T-helper 22 cell (primary cell): ENCODE data around the gene HIVEP1.
"Not testable (repeated sequence)": the region's sequence is repeated elsewhere in the genome, so short reads cannot be mapped to it uniquely, and the experiment has no call there.

Source experiments
- DNase-seq: peaks from one replicate; pipeline ENCODE4 v3.0.0-alpha.2; 2020; ENCODE audit warnings: low read depth

Gene HIVEP1

GRCh38 chr6:12119085-12119588 lies 107.0 kb downstream of the HIVEP1 start:
- DNase-seq = peak; percentile 49

GRCh38 chr6:12125396-12125795 lies 113.3 kb downstream of the HIVEP1 start:
- no peak for DNase-seq

DNA sequence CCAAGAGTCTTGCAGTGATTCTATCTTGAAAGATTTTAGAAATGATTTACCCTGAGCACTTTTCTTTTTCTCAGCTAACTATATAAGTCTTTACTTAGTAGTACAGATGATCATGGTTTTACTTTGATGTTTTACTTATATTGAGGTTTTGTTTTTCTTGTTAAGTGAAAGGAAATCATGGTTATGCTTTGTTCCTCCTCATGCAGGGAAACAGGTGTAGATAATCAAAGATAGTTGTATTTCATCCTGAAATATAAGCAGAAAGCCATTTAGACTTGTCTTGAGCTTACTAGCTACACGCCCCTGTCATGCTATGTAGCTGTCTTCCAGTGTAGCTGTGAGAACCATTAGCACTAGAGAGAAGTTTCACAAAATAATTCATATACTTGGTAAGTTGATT lies 113.9 kb downstream of the HIVEP1 start:
- DNase-seq = no peak

DNA sequence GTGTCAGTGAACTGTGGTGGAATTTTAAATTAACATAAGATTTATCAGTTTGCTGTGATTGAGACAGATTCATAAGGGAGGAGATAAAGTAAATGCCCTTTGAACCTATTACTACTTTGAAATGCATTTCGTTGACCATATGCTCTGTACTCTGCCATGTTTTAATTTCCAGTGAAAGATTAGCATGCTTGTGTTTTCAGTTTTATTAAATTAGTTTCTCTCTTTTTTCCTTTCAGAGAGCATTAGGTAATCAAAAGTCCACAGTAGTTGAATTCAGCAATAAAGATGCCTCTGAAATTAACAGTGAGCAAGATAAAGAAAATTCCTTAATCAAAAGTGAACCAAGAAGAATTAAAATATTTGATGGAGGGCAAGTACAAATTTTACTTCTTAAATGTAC lies 117.4 kb downstream of the HIVEP1 start:
- no peak for DNase-seq

DNA sequence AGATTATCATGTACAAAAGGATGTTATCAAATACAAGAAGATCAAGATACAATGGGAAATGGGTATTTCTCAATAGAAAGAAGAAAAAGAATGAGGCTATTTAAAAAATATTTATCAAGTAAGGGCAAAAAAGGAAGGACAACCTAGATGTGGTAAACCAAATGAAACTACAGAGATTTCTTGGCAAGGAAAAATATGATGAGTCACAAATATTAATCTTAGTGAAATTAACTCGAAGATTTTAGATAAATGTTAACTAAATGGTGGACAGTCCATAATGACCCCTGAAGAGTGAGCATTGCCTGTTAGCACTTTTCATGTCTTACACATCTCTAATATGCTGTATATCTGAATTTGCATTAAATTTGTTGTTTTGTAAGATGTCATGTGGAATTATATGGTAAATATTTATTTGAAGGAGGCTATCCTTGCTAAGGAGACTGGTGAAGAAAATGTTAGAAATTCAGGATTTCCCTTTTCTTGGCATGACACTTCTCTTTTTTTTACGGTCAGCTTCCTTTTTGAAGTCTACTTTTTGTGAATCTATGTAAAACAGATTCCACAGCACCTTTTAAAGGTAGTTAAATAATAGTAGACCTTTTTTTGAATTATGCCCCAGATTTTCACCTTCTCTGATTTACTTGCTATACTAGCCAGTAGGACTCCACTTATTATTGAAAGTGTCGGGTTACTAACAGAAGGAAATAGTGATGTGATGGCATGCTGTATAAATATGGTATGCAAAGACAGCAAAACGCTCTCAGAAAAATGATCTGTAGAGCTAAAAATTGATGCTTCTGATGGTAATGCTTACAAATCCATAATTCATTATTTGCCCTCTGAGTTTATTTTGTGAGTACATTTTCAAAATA lies 120.5 kb downstream of the HIVEP1 start:
- no peak for DNase-seq

- DNase-seq = no peak
Observed at GRCh38 chr6:12134581-12134980, 122.5 kb downstream of the HIVEP1 start.

- no peak for DNase-seq
Observed at GRCh38 chr6:12134991-12135390, 122.9 kb downstream of the HIVEP1 start.

- DNase-seq = no peak
Observed at GRCh38 chr6:12136905-12137304, 124.8 kb downstream of the HIVEP1 start.

DNA sequence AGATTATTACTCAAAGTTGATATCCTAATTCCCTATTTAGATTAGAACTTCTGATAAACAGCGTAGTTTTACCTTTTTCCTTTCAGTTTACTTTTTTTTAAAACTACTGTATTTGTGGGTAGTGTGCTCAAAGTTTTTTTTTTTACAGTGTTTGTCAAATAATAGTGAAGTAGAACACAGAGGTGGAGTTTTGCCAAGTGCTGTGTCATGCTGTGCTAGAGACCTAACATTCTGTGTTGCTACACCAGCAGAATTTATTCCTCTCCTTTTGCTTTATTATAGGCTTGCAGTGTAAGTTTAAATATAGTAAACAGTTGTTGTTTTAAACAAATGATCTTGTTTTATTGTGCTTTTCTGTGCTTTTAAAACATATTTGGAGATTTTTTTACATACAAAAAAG lies 125.4 kb downstream of the HIVEP1 start:
- DNase-seq = no peak

- DNase-seq = peak; percentile 26
Observed at GRCh38 chr6:12138381-12138780, 126.3 kb downstream of the HIVEP1 start.

GRCh38 chr6:12138936-12139335 lies 126.8 kb downstream of the HIVEP1 start:
- no peak for DNase-seq

DNA sequence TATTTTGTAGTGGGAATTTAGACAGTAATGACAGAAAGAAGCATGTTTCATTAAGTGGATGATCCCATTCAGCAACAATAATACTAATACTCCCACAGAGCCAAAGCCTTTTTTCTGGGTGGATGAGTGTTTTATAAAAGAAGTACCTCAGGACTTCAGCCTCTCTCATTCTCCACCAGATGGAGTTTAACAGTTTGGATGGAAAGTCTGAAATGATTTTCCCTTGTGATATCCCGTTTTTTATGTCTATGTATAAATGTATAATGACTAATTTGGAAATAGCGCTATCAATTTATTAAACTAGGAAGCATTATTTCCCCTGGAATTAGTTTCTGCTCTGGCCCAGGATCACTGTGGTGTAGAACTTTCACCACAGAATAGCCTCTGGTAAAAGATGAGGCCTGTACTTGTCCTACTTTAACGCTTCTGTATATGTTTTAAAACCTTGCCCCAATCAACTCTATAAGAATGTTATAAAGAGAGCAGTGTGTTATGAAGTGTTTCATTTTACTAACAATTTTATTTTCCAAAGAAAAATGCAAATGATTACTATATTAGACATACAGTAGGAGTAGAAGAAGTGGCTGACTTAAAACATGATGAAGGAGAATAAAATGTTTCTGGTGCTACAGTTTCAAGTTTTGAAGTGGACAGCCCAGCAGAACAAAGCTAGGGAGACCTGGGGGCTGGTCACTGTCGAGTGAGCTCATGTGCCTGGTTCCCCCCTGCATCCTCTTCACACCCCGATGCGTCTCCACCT lies 135.6 kb downstream of the HIVEP1 start:
- DNase-seq = no peak

GRCh38 chr6:12148317-12148801 lies 136.2 kb downstream of the HIVEP1 start:
- no peak for DNase-seq

GRCh38 chr6:12148841-12149240 lies 136.7 kb downstream of the HIVEP1 start:
- no peak for DNase-seq

- no peak for DNase-seq
Observed at GRCh38 chr6:12149944-12150510, 137.9 kb downstream of the HIVEP1 start.

DNA sequence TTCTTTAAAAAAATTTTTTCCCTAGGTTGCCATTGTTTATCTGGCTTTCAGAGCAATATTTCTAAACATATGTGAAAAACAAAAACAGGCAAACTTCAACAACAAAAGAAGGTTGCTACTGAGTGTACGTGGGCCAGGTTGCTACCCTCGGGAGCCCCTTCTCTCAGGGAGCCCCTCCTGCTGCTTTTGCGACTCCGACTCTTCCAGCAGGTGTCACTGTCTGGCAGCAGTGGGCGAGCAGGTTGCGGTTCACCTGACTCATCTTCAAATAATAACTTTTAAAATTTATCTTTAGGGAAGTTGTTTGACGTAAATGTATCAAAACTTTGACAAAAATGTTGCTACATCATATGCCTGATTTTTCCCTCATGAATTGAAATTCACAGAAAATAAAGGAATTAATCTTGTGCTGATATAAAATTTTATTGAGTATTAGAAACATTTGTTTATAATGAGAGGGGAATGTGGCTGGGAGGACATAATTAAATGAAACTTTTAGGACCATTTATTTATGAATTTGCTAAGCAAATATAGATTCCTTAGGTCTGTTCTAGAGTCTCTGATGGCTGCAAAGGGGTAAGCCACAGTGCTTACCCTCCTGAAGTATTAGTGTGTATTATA lies 138.8 kb downstream of the HIVEP1 start:
- peak; percentile 19 for DNase-seq

DNA sequence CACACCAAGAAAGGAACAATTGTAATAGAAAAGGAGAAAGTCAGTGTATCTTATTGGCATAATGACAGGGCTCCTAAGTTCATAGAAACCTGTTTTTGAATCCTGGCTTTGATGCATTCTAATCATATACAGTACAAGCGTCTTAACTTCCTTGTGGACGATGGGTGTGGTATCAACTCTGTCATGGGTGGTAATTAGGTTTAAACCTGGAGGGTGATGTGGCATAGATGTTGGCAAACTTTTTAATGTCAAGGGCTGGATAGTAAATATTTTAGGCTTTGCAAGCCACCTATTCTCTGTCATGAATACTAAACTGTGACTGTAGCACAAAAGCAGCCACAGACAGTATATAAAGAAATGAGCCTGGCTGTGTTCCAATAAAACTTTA lies 139.3 kb downstream of the HIVEP1 start:
- no peak for DNase-seq

GRCh38 chr6:12152023-12152970 lies 140.2 kb downstream of the HIVEP1 start:
- DNase-seq = no peak

DNA sequence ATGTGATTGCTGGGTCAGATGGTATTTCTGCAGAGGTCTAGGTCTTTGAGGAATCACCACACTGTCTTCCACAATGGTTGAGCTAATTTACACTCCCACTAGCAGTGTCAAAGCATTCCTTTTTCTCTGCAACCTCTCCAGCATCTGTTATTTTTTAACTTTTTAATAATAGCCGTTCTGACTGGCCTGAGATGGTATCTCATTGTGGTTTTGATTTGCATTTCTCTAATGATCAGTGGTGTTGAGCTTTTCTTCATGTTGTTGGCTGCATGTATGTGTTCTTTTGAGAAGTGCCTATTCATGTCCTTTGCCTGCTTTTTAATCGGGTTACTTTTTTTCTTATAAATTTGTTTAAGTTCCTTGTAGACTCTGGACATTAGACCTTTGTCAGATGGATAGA lies 143.7 kb downstream of the HIVEP1 start:
- DNase-seq = not testable (repeated sequence)

DNA sequence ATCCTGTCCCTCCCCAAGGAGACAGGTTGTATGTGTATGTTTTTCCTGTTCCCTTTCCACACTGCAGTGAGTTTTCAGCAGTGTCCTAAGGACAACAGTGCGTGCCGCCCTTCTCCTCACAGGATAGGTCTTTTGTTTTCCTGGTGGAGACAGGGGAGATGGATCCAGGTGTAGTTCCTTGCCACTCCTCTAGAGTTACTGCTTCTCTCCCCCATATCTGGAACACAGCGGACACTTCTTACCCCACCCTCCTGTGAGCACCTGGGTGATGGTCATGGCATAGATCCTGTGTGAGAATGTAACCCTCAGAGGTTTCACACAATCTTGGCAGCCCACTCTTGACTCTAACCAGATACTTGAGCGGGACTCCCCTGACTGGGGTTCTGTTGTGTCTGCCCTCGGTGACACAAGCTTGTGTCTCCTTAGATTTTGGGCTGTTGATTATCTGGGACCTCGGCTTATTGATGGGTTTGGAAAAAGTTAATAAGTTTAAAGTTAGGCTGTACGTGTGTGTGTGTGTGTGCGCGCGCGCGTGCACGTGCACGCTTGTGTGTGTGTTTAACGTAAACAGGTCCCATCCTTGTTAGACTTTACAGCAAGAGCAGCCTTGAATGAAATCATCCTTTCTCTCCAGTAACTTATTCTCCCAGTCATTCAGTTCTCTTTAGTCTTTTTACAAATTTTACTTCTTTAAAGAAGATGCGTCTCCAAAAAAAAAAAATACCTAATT lies 146.7 kb downstream of the HIVEP1 start:
- no peak for DNase-seq
